KMS-11 (cell line): ENCODE measurements around the gene STPG1.

Experiments used
- H2AFZ ChIP-seq: fragments of 200-600 bp; sonication (generic); 2 replicates; pipeline ENCODE4 v1.6.1; 2016; ENCODE audit warnings: antibody characterized with exemption, mixed run types, low read depth
- H3K27ac ChIP-seq: fragments of 200-600 bp; sonication (generic); 2 replicates; pipeline ENCODE4 v1.6.1; 2016; ENCODE audit warnings: mild to moderate bottlenecking, mixed run types
- H3K27me3 ChIP-seq: fragments of 200-600 bp; sonication (generic); 2 replicates; pipeline ENCODE4 v1.6.1; 2017; ENCODE audit warnings: mild to moderate bottlenecking, low read depth, mixed run types, moderate library complexity; ENCODE audit not compliant: insufficient read depth
- H3K36me3 ChIP-seq: fragments of 200-600 bp; sonication (generic); 2 replicates; pipeline ENCODE4 v1.6.1; 2017; ENCODE audit warnings: mild to moderate bottlenecking, mixed run types; ENCODE audit not compliant: insufficient read depth
- H3K4me1 ChIP-seq: fragments of 200-600 bp; sonication (generic); 2 replicates; pipeline ENCODE4 v1.6.1; 2016; ENCODE audit warnings: mild to moderate bottlenecking, low read depth, mixed run types; ENCODE audit not compliant: poor library complexity, severe bottlenecking
- H3K4me2 ChIP-seq: fragments of 200-600 bp; sonication (generic); 2 replicates; pipeline ENCODE4 v1.7.0; 2016; ENCODE audit warnings: mild to moderate bottlenecking, mixed run types
- H3K4me3 ChIP-seq: fragments of 200-600 bp; sonication (generic); IDR thresholded peaks from 2 replicates; pipeline ENCODE4 v1.6.1; 2017; ENCODE audit warnings: low read depth, low read length, mixed read lengths; ENCODE audit not compliant: insufficient read depth
- H3K79me2 ChIP-seq: fragments of 200-600 bp; sonication (generic); 2 replicates; pipeline ENCODE4 v1.6.1; 2016; ENCODE audit warnings: low read depth, mixed run types; ENCODE audit not compliant: insufficient read depth
- H3K9ac ChIP-seq: fragments of 200-600 bp; sonication (generic); 2 replicates; pipeline ENCODE4 v1.6.1; 2016; ENCODE audit warnings: mild to moderate bottlenecking, mixed run types
- H4K20me1 ChIP-seq: fragments of 200-600 bp; sonication (generic); 2 replicates; pipeline ENCODE4 v1.6.1; 2016; ENCODE audit warnings: mild to moderate bottlenecking, mixed run types; ENCODE audit not compliant: insufficient read depth
- CTCF ChIP-seq: fragments of 200-600 bp; sonication (generic); conservative IDR thresholded peaks from 2 replicates; pipeline ENCODE4 v1.6.1; 2017; ENCODE audit warnings: low read depth, mild to moderate bottlenecking, antibody characterized with exemption, low read length, moderate library complexity, mixed read lengths

Gene STPG1

DNA sequence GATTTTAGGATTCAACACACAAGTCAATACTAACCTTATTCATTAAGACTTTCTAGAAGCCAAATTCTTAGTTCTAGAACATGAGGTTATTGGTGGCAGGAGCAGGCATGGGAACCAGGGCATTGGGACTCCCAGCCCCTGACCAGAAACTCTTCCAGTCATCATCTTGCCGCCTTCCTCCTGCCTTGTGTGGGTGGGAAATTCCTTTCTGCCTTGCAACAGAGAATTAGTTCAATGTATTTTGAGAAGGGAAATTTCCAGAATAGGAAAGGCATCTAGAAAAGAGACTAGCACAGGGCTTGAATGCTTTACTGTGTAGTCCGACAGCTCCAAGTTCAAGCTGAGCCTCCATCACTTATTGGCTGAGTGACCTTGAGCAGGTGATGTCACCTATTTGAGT, 85.7 kb downstream of the STPG1 start:
- Histone ChIP-seq H3K4me1 (peaks cover 10% of the 10 kb centered on the region), H3K27ac (no peak overlapping the region), H3K9ac (no peak overlapping the region), H2AFZ (no peak overlapping the region), H4K20me1 (no peaks in the 10 kb centered on the region), H3K4me3 (no peak overlapping the region), H3K27me3 (peaks cover 22% of the 10 kb centered on the region), H3K79me2 (no peaks in the 10 kb centered on the region), H3K36me3 (no peaks in the 10 kb centered on the region), H3K4me2 (no peak overlapping the region)
- TF ChIP-seq CTCF = no peak

DNA sequence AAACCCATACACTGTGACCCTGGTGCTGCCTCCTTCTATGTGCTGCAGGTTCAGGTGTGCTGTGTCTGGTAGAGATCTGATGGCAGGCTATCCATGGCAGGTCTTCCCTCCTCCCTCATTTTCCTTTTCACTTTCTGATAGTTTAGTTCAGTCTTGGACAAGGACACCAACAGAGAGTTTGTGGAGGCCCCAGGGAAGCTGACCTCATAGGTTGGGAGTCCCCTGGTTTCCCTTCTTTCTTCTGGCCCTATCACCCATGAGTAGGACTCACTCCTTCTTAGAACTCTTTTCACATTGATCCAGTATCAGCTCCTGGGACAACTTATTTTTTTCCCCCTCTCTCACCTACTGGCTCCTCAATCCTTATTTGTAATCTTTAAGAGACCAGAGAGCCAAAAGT, 86.1 kb downstream of the STPG1 start:
- Histone ChIP-seq H3K4me1 (peaks cover 14% of the 10 kb centered on the region), H3K79me2 (no peaks in the 10 kb centered on the region), H3K36me3 (no peaks in the 10 kb centered on the region), H3K27ac (no peak overlapping the region), H2AFZ (no peak overlapping the region), H3K4me3 (no peak overlapping the region), H4K20me1 (no peaks in the 10 kb centered on the region), H3K4me2 (no peak overlapping the region), H3K9ac (no peak overlapping the region), H3K27me3 (peaks cover 22% of the 10 kb centered on the region)
- no peak for TF ChIP-seq CTCF

DNA sequence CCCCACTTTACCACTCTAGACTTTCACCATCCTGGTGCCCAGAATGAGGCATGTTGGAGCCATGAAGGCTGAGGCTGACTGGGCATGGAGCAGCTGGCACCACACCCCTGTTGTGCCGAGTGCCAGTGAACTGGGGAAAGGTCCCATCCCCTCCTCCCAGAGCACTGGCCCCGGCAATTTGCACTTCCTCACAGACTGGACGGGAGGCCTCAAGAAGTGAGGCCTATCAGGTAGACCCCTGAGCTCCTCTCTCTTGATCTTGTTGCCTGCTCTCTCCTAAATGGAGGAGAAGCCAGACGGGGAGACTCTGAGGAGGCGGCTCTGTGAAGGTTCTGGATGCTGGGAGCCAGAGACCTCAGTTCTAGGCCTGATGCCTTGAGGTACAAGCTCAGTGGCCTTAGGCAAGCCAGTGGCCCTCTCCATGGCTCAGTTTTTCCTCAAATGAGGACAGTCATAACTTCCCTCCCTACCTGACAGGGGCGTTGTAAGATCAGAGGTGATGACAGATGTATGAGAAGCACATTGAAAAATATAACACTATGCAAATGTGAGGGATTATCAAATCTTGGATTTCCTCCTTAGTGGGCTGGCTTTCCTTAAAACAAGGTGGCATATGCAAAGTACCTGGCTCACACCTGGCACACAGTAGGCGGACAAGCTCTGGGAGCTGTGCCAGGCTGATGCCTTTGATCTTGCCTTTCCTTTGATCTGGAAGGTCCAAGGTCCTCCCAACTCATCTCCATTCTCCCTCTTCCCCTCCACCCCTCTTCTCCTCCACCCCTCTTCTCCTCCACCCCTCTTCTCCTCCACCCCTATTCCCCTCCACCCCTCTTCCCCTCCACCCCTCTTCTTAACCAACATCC, 87.8 kb downstream of the STPG1 start:
- Histone ChIP-seq H4K20me1 (no peaks in the 10 kb centered on the region), H3K4me1 (peaks cover 23% of the 10 kb centered on the region), H2AFZ (no peak overlapping the region), H3K36me3 (no peaks in the 10 kb centered on the region), H3K4me2 (no peak overlapping the region), H3K9ac (no peak overlapping the region), H3K4me3 (no peak overlapping the region), H3K27ac (no peak overlapping the region), H3K79me2 (no peaks in the 10 kb centered on the region), H3K27me3 (peaks cover 26% of the 10 kb centered on the region)
- no peak for TF ChIP-seq CTCF

GRCh38 chr1:24324903-24325302, 88.7 kb downstream of the STPG1 start:
- no peaks in the 10 kb centered on the region for H3K36me3 ChIP-seq
- H3K4me3 ChIP-seq = no peak overlapping the region
- H3K27me3 ChIP-seq = peaks cover 34% of the 10 kb centered on the region
- no peaks in the 10 kb centered on the region for H4K20me1 ChIP-seq
- no peak overlapping the region for H3K27ac ChIP-seq
- H2AFZ ChIP-seq = no peak overlapping the region
- H3K4me1 ChIP-seq = peaks cover 29% of the 10 kb centered on the region
- no peaks in the 10 kb centered on the region for H3K79me2 ChIP-seq
- TF ChIP-seq CTCF = no peak
- no peak overlapping the region for H3K4me2 ChIP-seq
- no peak overlapping the region for H3K9ac ChIP-seq
